Activated naive CD8-positive, alpha-beta T cell treated with anti-CD3 and anti-CD28 coated beads, Interleukin-2, amount 50 U/mL, for 24 hours (primary cell): Measurements from ENCODE around the gene RAB11FIP3.

ENCODE experiments used
- ATAC-seq: fragments of 150-1000 bp; cut with Tn5 transposase; one replicate; pipeline ENCODE4 v1.10.0; 2021
- DNase-seq: peaks from one replicate; pipeline ENCODE4 v3.0.0; 2021
- H3K27ac Mint-ChIP-seq: one replicate; pipeline ENCODE4 v1.8.0; 2021; ENCODE audit warnings: mild to moderate bottlenecking, mixed read lengths
- H3K27me3 Mint-ChIP-seq: one replicate; pipeline ENCODE4 v1.8.0; 2021; ENCODE audit warnings: mixed read lengths
- H3K36me3 Mint-ChIP-seq: one replicate; pipeline ENCODE4 v1.8.0; 2021; ENCODE audit warnings: low read depth, mixed read lengths
- H3K4me1 Mint-ChIP-seq: one replicate; pipeline ENCODE4 v1.8.0; 2021; ENCODE audit warnings: mixed read lengths
- H3K4me3 Mint-ChIP-seq: one replicate; pipeline ENCODE4 v1.8.0; 2021; ENCODE audit warnings: mild to moderate bottlenecking, moderate library complexity, mixed read lengths
- H3K9me3 Mint-ChIP-seq: one replicate; pipeline ENCODE4 v1.8.0; 2021; ENCODE audit warnings: mixed read lengths

RAB11FIP3 gene

DNA sequence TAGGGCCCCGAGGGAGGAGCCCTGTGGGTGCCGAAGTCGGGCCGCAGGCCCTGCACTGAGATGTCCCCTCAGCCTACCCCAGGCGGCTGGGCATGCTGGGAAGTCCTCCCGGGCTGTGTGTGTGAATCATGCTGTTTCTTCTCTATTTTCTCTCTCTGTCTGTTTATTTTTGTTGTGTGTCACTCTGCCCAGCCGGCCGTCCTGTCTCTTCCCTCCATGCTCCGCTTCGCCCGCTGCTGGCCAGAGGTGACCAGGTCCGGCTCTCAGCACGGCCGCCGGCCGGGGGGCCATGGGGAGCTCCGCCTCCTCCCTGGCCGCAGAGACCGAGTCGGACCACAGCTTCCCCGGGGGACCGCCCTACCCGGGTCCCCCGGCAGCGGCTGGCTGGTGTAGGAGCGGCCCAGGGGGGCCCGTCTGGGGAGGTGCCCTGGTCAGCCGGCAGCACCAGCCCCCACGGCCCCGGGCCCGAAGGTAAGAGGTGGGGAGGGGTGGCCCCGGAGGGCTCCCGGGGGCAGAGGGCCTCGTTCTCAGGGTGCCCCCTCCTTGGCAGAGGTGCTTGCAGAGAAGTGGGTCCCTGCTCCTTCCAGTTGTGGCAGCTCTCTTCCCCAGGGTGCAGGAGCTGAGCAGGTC lies 114.6 kb downstream of the RAB11FIP3 start:
- no peak for ATAC-seq
- Mint-ChIP-seq H3K4me1 (peaks cover 2% of the 10 kb centered on the region), H3K9me3 (no peaks in the 10 kb centered on the region), H3K27me3 (no peaks in the 10 kb centered on the region), H3K27ac (no peak overlapping the region), H3K4me3 (no peak overlapping the region), H3K36me3 (peaks cover 8% of the 10 kb centered on the region)
- no peak for DNase-seq

GRCh38 chr16:540645-541340 lies 115.3 kb downstream of the RAB11FIP3 start:
- H3K36me3 Mint-ChIP-seq = peaks cover 8% of the 10 kb centered on the region
- H3K9me3 Mint-ChIP-seq = no peaks in the 10 kb centered on the region
- H3K27me3 Mint-ChIP-seq = no peaks in the 10 kb centered on the region
- H3K27ac Mint-ChIP-seq = no peak overlapping the region
- no peak for DNase-seq
- no peak for ATAC-seq
- peaks cover 2% of the 10 kb centered on the region for H3K4me1 Mint-ChIP-seq
- H3K4me3 Mint-ChIP-seq = no peak overlapping the region

DNA sequence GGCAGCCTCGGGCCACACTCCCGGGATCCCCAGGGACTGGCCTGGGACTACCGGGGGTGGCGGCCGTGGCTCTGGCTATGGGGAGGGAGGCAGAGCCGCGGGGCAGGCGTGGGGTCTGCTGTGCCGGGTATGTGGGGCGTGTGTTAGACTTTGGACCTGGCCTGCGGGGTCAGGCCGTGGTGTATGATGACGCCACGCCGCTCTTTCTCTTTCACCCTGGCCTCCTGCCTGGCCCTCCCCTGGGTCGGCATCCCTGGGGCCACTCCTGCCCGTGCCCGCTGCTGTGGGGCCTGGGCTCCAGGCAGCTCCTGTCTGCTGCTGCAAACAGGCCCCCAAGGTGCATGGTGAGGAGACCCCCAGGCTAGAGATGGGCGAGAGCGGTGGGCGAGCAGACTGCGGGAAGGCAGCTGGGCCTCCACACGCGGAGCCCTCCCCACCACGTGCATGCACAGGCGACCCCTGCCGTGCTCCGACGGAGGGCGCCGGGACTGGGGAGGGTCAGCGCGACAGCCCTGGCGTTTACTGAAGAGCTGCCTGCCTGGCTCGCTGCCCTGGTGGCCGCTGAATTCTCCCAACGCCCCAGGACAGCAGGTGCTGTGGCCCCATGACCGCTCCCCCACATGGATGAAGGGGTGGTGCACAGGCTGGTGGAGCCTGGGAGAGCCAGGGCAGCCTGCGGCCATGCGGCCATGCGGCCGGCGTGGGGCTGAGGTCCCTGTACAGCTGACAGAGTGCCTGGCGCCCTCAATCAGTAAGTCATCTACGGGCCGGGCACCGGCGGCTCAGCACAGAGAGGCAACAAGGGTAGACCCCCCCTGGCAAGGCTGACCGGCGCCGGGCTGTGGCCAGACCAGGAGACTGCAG lies 118.1 kb downstream of the RAB11FIP3 start:
- no peaks in the 10 kb centered on the region for H3K9me3 Mint-ChIP-seq
- peaks cover 2% of the 10 kb centered on the region for H3K4me1 Mint-ChIP-seq
- DNase-seq (no peak), ATAC-seq (no peak)
- H3K4me3 Mint-ChIP-seq = no peak overlapping the region
- H3K36me3 Mint-ChIP-seq = peaks cover 5% of the 10 kb centered on the region
- no peak overlapping the region for H3K27ac Mint-ChIP-seq
- no peaks in the 10 kb centered on the region for H3K27me3 Mint-ChIP-seq

DNA sequence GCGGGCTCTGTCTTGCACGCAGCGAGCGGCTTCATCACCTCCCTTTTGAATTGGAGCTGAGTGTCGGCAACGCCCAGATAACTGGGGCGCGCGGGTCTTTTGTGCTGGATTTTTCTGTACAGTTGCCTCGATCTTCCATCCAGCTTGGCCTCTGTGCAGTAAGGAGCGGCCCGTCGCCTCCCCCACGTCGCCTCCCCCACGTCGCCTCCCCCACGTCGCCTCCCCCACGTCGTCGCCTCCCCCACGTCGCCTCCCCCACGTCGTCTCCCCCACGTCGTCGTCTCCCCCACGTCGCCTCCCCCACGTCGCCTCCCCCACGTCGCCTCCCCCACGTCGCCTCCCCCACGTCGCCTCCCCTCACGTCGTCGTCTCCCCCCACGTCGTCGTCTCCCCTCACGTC lies 119.1 kb downstream of the RAB11FIP3 start:
- Mint-ChIP-seq H3K4me1 (peaks cover 2% of the 10 kb centered on the region), H3K9me3 (no peaks in the 10 kb centered on the region), H3K27me3 (no peaks in the 10 kb centered on the region), H3K4me3 (no peak overlapping the region), H3K27ac (no peak overlapping the region), H3K36me3 (peaks cover 1% of the 10 kb centered on the region)
- no peak for ATAC-seq
- no peak for DNase-seq

DNA sequence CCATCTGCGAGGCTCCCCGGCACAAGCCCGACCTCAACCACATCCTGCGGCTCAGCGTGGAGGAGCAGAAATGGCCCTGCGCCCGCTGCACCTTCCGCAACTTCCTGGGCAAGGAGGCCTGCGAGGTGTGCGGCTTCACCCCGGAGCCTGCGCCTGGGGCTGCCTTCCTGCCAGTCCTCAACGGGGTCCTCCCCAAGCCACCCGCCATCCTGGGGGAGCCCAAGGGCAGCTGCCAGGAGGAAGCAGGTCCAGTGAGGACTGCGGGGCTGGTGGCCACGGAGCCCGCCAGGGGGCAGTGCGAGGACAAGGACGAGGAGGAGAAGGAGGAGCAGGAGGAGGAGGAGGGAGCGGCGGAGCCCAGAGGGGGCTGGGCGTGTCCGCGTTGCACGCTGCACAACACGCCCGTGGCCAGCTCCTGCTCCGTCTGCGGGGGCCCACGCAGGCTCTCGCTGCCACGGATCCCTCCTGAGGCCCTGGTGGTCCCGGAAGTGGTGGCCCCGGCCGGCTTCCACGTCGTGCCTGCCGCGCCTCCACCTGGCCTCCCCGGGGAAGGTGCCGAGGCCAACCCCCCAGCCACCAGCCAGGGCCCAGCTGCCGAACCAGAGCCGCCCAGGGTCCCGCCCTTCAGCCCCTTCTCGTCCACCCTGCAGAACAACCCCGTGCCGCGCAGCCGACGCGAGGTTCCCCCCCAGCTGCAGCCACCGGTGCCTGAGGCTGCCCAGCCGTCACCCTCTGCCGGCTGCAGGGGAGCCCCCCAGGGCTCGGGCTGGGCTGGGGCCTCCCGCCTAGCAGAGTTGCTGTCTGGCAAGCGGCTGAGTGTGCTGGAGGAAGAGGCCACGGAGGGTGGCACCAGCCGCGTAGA lies 121.7 kb downstream of the RAB11FIP3 start:
- Mint-ChIP-seq H3K4me1 (peaks cover 2% of the 10 kb centered on the region), H3K27me3 (no peaks in the 10 kb centered on the region), H3K27ac (no peak overlapping the region), H3K36me3 (peaks cover 1% of the 10 kb centered on the region), H3K9me3 (no peaks in the 10 kb centered on the region), H3K4me3 (no peak overlapping the region)
- DNase-seq = peak; percentile 47
- peak; percentile 10 for ATAC-seq

DNA sequence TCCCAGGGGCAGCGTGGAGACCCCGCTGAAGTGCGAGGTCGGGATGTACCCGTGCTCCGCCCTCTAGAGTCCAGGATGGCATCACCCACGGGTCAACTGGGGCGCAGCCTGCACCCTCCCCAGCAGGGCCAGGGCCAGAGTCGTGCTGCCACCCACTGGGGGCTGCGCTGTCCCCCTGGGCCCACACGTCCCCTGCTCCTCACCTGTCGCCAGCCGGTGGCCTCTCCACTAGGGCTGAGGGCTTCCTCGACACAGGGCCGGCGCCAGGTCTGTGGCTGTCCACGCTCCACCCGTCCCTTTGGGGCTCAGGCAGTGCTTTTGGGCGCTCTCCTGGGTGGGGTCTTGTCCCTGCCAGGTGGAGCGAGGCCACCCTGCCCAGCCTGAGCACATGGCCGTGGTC lies 123.1 kb downstream of the RAB11FIP3 start:
- DNase-seq = no peak
- H3K4me3 Mint-ChIP-seq = no peak overlapping the region
- no peaks in the 10 kb centered on the region for H3K4me1 Mint-ChIP-seq
- peaks cover 1% of the 10 kb centered on the region for H3K36me3 Mint-ChIP-seq
- no peak overlapping the region for H3K27ac Mint-ChIP-seq
- H3K27me3 Mint-ChIP-seq = no peaks in the 10 kb centered on the region
- ATAC-seq = no peak
- H3K9me3 Mint-ChIP-seq = no peaks in the 10 kb centered on the region

- Mint-ChIP-seq H3K9me3 (no peaks in the 10 kb centered on the region), H3K36me3 (peaks cover 1% of the 10 kb centered on the region), H3K27me3 (no peaks in the 10 kb centered on the region), H3K27ac (no peak overlapping the region), H3K4me3 (no peak overlapping the region), H3K4me1 (no peaks in the 10 kb centered on the region)
- DNase-seq (no peak), ATAC-seq (no peak)
These were observed 124.3 kb downstream of the RAB11FIP3 start for GRCh38 chr16:549544-550263.

- Mint-ChIP-seq H3K4me3 (no peak overlapping the region), H3K27ac (no peak overlapping the region), H3K9me3 (no peaks in the 10 kb centered on the region), H3K36me3 (no peaks in the 10 kb centered on the region), H3K4me1 (no peaks in the 10 kb centered on the region), H3K27me3 (no peaks in the 10 kb centered on the region)
- ATAC-seq (no peak), DNase-seq (no peak)
These were observed 125.8 kb downstream of the RAB11FIP3 start for GRCh38 chr16:551210-551609.

DNA sequence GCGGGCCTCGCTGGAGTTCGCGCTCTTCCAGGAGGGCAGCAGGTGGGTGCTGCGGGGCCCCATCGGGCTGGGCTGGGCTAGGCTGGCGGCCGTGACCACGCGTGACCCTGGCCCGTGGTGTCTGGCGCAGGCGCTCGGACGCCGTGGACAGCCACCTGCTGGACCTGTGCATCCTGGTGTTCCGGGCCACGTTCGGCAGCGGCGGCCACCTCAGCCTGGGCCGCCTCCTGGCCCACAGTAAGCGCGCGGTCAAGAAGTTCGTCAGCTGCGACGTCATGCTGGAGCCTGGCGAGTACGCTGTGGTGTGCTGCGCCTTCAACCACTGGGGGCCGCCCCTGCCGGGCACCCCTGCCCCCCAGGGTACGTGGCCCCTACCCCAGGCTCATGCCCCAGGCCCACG lies 126.7 kb downstream of the RAB11FIP3 start:
- Mint-ChIP-seq H3K27me3 (no peaks in the 10 kb centered on the region), H3K4me1 (no peaks in the 10 kb centered on the region), H3K36me3 (no peaks in the 10 kb centered on the region), H3K9me3 (no peaks in the 10 kb centered on the region), H3K27ac (no peak overlapping the region), H3K4me3 (no peak overlapping the region)
- ATAC-seq = no peak
- no peak for DNase-seq

- H3K27me3 Mint-ChIP-seq = peaks cover 4% of the 10 kb centered on the region
- ATAC-seq (no peak), DNase-seq (no peak)
- H3K4me1 Mint-ChIP-seq = no peaks in the 10 kb centered on the region
- H3K36me3 Mint-ChIP-seq = no peaks in the 10 kb centered on the region
- no peak overlapping the region for H3K4me3 Mint-ChIP-seq
- no peaks in the 10 kb centered on the region for H3K9me3 Mint-ChIP-seq
- H3K27ac Mint-ChIP-seq = no peak overlapping the region
These were observed 128.3 kb downstream of the RAB11FIP3 start for GRCh38 chr16:553601-554296.

DNA sequence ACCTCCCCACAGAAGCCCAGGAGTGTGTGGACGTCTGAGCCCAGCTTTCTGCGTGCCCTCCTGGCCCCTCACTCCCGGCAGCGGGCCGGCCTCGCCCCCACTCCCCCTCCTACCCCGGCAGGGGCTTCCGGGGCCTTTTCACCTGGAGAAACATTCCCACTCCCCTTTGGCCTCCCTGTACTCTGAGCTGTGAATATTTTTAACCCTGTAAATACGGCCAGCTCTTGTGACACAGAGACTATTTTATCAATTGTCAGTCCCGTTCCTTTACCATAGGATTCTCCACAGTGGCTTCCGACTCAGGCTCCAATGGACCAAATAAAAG lies 128.8 kb downstream of the RAB11FIP3 start:
- Mint-ChIP-seq H3K27ac (no peak overlapping the region), H3K9me3 (no peaks in the 10 kb centered on the region), H3K4me3 (no peak overlapping the region), H3K27me3 (peaks cover 4% of the 10 kb centered on the region), H3K36me3 (no peaks in the 10 kb centered on the region), H3K4me1 (no peaks in the 10 kb centered on the region)
- ATAC-seq (no peak), DNase-seq (no peak)

GRCh38 chr16:554640-555365 lies 129.4 kb downstream of the RAB11FIP3 start:
- Mint-ChIP-seq H3K4me3 (no peak overlapping the region), H3K27ac (no peak overlapping the region), H3K36me3 (no peaks in the 10 kb centered on the region), H3K4me1 (no peaks in the 10 kb centered on the region), H3K9me3 (no peaks in the 10 kb centered on the region), H3K27me3 (peaks cover 4% of the 10 kb centered on the region)
- no peak for DNase-seq
- no peak for ATAC-seq
